CD4-positive, alpha-beta T cell treated with Interferon alpha-2 for 1 hour (primary cell): ENCODE results near the gene IDH3G.

Source experiments
- DNase-seq, 2 donors: peaks; one replicate each; pipeline ENCODE4 v3.0.0-alpha.2; 2020 to 2022

Gene IDH3G

GRCh38 chrX:153771415-153772315 is 22.5 kb downstream of the IDH3G start:
- no peak for DNase-seq

- no peak for DNase-seq
These were observed 23.4 kb downstream of the IDH3G start for GRCh38 chrX:153770601-153771414.

GRCh38 chrX:153769865-153770600 is 24.1 kb downstream of the IDH3G start:
- DNase-seq = peak in 1 of 2 donors; percentile 1

DNA sequence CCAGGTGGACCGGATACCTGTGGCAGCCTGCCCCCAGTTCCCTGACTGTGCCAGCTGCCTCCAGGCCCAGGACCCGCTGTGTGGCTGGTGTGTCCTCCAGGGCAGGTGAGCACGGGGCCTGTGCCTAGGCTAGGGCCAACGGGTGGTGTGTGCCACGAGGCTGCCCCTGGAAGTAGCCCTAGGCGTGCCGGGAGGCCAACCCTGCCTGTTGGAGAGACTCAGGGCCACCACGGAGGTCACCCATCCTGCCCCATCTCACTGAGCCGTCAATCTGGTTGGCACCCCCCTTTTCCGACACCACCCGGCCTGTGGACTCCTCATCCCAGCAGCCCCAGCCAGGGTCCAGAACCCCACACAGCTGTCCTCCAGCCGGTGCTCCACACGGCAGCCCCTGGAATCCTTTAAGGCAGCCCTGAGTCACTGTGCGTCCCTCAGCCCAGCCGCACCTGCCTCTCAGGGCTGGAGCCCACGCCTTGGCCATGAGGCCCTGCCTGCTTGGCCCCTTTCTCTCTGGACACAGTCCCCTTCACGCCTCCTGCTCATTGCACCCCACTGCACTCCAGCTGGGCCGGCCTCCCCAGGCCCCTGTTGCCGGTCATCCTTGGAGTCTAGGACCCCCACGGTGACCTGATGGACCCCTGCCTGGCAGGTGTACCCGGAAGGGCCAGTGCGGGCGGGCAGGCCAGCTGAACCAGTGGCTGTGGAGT is 24.9 kb downstream of the IDH3G start:
- DNase-seq = peak in 1 of 2 donors; percentile 1

DNA sequence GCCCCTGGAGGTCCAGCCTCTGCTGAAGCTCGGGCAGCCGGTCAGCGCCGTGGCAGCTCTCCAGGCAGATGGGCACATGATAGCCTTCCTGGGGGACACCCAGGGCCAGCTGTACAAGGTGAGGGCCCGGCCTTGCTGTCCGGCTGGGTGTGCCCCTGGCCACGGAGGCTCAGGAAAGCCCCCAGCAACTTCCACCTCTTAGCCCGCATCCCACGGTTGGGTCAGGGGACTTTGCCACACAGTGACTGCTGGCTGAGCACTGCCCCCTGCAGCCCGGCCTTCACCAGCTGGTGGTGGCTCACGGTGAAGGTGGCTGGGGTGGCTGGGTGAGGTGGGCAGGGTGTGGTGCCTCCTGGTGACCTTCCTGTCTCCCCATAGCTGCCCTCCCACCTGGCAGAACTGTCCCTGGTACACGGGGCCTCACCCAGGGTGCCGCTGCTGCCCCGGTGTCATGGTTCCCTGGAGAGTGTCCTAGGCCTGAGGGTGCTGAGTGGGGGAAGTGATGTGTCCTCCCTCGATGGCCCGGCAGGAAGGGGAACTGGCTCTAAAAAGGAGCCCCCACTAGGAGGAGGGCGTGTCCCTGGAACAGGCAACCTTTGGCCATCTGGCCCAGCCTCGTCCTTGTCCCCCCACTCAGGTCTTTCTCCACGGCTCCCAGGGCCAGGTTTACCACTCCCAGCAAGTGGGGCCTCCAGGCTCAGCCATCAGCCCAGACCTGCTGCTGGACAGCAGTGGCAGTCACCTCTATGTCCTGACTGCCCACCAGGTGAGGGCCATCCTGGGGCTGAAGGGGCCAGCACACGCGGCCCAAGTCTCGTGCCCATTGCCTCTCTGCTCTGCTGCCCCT is 25.6 kb downstream of the IDH3G start:
- DNase-seq = no peak

DNA sequence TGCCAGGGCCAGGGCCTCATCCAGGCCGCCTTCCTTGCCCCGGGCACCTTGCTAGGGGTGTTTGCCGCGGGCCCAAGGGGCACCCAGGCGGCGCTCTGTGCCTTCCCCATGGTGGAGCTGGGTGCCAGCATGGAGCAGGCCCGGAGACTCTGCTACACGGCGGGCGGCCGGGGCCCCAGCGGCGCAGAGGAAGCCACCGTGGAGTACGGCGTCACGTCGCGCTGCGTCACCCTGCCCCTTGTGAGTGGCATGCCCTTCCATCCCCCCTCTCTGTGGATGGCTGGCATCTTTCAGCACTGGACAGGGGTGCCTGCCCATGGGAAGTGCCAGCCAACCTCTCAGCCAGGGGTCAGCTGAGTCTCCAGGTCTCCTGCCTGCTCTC is 26.5 kb downstream of the IDH3G start:
- DNase-seq = no peak

GRCh38 chrX:153766871-153767673 is 27.1 kb downstream of the IDH3G start:
- no peak for DNase-seq

DNA sequence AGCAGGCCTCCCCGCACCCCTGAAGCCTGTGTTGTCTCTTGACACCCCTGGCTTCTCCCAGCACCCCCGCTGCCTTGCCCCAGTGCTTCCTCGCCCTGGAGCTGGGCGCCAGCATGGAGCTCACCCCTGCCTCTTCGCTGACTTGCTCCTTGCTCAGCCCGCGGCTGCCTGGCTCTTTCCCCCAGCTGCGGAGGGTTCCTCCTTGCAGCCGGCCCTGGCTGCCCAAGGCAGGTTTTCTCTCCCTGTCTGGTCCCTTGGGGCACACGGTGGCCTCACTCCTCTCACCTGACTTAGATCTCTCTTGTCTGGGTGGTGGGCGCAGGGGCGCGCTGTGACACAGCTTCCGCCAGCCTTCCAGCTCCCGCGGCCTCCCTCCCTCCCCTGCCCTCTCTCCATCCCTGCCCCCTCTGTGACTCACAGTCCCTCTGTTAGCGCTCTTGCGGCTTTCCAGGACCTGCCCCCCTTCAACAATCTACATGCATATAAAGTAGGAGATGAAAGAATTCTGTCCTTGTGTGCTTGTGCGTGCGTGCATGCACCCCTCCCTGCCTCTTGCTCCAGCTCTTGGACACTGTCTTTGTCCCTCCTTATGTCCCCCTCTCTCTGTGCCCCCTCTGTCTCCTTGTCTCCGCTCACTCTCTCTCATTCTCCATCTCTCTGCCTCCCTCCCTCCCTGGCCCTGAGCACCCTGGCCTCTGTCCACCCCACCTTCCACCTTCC is 27.9 kb downstream of the IDH3G start:
- peak in 1 of 2 donors; percentile 0 for DNase-seq

DNA sequence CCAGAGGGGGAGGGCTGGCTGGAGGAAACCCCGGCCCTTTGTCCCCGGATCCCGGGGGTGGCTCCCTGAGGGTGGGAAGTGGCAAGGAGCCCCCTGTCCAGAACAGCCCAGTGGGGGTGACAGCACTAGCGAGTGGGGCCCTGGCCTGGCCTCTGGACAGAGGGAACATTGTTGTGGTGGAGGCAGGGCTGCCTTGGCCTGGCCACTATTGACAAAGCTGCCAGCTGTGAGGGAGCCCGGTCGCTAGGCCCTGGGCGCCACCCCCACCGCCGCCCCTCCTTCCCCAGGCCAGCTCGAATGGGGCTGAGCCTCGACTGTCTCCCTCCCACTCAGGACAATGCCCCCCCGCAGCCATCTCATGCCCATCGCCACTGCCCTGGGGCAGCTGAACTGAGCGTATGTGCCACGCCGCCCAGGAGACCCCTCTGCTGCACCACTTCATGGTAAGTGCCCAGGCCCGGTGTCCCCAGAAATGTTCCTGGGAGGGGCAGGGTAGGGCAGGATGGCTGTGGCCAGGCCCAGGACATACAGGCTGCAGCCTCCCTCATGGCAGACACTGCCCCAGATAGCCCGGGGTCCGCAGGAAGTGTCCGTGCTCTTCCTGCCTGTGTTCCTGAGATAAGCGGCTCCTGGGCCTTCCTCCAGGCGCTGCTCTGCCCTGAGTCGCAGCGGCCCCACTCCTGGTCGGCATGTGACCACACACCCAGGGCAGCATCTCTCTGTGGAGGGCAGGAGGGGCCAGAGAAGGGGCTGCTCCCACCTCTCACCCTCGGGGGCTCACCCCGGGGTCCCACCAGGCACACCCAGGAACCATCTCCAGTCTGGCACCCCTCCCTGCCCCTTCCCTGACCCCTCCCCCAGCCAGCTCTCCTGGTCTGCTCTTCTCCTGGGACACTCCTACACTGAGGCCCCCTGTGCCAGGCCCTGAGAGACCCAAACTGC is 28.8 kb downstream of the IDH3G start:
- DNase-seq = no peak

- peak in 1 of 2 donors; percentile 1 for DNase-seq
These were observed 29.4 kb downstream of the IDH3G start for GRCh38 chrX:153764786-153765137.

DNA sequence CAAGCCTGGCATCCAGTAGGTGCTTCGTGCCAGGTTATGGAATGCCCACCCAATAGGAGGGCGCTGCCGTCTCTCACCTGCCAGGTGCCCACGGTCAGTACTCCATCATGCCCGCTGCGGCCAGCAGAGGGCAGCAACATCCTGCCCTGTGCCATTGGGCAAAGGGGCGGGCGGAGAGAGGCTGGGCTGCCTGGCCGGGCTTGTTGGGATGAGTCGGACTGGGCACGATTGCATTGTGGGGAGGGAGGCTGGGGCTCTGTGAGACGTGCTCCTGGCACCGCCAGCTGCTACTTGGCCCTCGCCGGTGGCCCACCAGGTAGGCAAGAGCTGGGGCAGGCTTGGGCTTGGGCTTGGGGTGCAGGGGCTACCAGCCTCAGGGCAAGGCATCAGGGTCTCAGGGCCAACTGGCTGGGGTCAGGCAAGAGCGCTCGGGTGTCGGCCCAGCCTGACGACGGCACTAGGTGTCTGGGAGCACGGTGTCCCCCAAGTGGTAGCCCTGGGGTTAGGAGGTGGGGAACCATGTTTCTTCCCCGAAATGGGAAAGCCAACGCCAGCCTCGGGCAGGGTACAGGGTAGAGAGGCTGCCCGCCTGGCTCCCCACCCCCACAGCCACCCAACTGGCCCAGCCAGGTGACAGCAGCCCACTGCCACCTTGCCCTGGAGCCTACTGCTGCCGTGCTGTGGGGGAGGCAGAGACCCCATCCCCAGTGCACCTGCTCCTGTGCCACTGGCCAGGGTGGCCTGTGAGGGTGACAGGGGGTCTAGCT is 30.0 kb downstream of the IDH3G start, which contains the start of gene PLXNB3:
TSS of gene PLXNB3 (plus strand) at position 261 of the 767 bp plus-strand sequence. CDS start 1,287 bp downstream, outside the sequence.
- DNase-seq = peak; percentile 74 to 77

DNA sequence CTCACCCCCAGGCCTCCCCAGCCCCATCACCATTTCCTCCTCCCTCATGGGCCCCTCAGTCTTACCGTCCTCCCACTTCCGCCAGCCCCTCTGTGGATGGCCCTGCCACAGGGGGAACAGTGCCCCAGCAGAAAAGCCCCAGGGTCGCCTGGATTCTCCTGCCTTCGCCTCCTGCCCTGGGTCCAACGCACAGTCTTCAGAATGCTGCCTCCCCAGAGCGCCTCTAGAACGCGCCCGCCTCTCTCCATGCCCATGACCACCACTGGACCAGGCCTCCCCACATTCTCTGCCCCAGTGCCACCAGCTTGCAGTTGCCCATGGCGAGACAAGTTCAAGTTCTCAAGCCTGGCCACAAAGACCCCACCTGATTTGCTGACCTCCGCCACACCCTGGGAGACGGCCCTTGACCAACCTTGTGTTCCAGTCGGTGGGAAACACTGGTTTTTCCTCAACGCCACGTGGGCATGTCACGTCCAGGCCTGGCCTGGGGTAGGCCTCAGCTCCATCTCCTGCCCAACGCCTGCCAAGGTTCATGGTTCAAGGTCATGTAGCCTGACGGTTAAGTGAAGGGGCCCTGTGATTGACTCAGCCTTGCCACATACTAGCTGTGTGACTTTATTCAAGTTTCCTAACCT is 30.8 kb downstream of the IDH3G start:
- peak in 1 of 2 donors; percentile 0 for DNase-seq

GRCh38 chrX:153762626-153763173 is 31.5 kb downstream of the IDH3G start:
- DNase-seq = no peak

DNA sequence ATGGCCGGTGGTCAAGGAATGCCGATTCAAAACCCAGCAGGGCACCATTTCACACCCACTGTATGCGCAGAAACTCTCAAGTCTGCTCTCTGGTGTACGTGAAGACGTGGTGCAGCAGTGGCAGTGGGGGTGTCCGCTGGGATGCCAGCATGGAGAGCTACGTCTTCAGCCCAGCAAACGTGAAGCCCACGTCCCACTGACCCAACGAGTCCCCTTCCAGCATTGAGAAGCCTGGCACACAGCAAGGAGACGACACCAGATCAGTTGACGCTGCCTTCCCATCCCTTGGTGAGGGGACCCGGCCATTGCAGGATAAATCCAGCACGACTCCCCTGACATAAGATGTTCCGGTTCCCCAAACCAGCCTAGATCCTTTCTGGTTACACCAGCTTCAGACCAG is 32.3 kb downstream of the IDH3G start:
- no peak for DNase-seq

- DNase-seq = no peak
These were observed 39.0 kb downstream of the IDH3G start for GRCh38 chrX:153755136-153755535.

- no peak for DNase-seq
These were observed 43.9 kb downstream of the IDH3G start for GRCh38 chrX:153750127-153750774.
